Activated CD8-positive, alpha-beta memory T cell treated with anti-CD3 and anti-CD28 coated beads, Interleukin-2, amount 50 U/mL, for 48 hours (primary cell): ENCODE results near the gene RIC8A.
A peak's percentile ranks its signal among the peaks of the same experiment; 100 is the strongest.

Source experiments
- DNase-seq: peaks from one replicate; pipeline ENCODE4 v3.0.0-alpha.2; 2020

Gene RIC8A

GRCh38 chr11:250740-251299, 43.3 kb downstream of the RIC8A start:
- peak; percentile 86 for DNase-seq

GRCh38 chr11:251550-251949, 44.0 kb downstream of the RIC8A start:
- DNase-seq, result peak; percentile 44

- DNase-seq, result no peak
Measured at GRCh38 chr11:252666-253065, 45.2 kb downstream of the RIC8A start.

- DNase-seq, result no peak
Measured at GRCh38 chr11:253160-253885, 45.8 kb downstream of the RIC8A start.

- no peak for DNase-seq
Measured at GRCh38 chr11:253886-254270, 46.4 kb downstream of the RIC8A start.

GRCh38 chr11:255176-255575, 47.7 kb downstream of the RIC8A start:
- DNase-seq, result no peak

GRCh38 chr11:255816-256215, 48.3 kb downstream of the RIC8A start:
- no peak for DNase-seq

GRCh38 chr11:256952-257737, 49.6 kb downstream of the RIC8A start:
- DNase-seq, result no peak

- no peak for DNase-seq
Measured at GRCh38 chr11:257766-258493, 50.4 kb downstream of the RIC8A start.

- no peak for DNase-seq
Measured at GRCh38 chr11:259413-259812, 51.9 kb downstream of the RIC8A start.

GRCh38 chr11:261624-262023, 54.1 kb downstream of the RIC8A start:
- no peak for DNase-seq
